ENCODE measurements around the gene BRICD5.
"Not testable (repeated sequence)": the region's sequence is repeated elsewhere in the genome, so short reads cannot be mapped to it uniquely, and the experiment has no call there.

The BRICD5 gene

GRCh38 chr16:2214719-2214968 lies 4.0 kb upstream of the BRICD5 start, which contains the start of gene PGP:
PGP (minus strand) TSS chr16:2214840; CDS start chr16:2214777, 63 bp downstream.
- no peak for DNase-seq

- DNase-seq, result no peak
Observed at GRCh38 chr16:2213817-2214718, 3.4 kb upstream of the BRICD5 start.

- DNase-seq, result no peak
Observed at GRCh38 chr16:2212362-2213324, 2.0 kb upstream of the BRICD5 start.

GRCh38 chr16:2211923-2212347 lies 1.3 kb upstream of the BRICD5 start:
- DNase-seq, result no peak

GRCh38 chr16:2210009-2210332 lies 692 bp downstream of the BRICD5 start:
- DNase-seq, result no peak

GRCh38 chr16:2209258-2210008 lies 1.2 kb downstream of the BRICD5 start:
- no peak for DNase-seq

GRCh38 chr16:2208772-2209171 lies 1.9 kb downstream of the BRICD5 start:
- DNase-seq, result no peak

GRCh38 chr16:2208308-2208707 lies 2.4 kb downstream of the BRICD5 start:
- DNase-seq, result no peak

GRCh38 chr16:2207872-2208271 lies 2.8 kb downstream of the BRICD5 start:
- no peak for DNase-seq

GRCh38 chr16:2206780-2207433 lies 3.8 kb downstream of the BRICD5 start:
- DNase-seq, result no peak

- DNase-seq, result no peak
Observed at GRCh38 chr16:2206420-2206779, 4.3 kb downstream of the BRICD5 start.

GRCh38 chr16:2205967-2206313 lies 4.7 kb downstream of the BRICD5 start:
- no peak for DNase-seq

GRCh38 chr16:2205104-2205966 lies 5.3 kb downstream of the BRICD5 start, which contains the start of gene MLST8:
MLST8 (plus strand) TSS chr16:2205454; CDS start chr16:2206086, 632 bp downstream.
- DNase-seq, result peak; percentile 93

GRCh38 chr16:2204416-2205103 lies 6.1 kb downstream of the BRICD5 start:
- no peak for DNase-seq

GRCh38 chr16:2203119-2203688 lies 7.5 kb downstream of the BRICD5 start:
- not testable (repeated sequence) for DNase-seq

- DNase-seq, result no peak
Observed at GRCh38 chr16:2200313-2200712, 10.3 kb downstream of the BRICD5 start.

GRCh38 chr16:2199621-2200139 lies 11.0 kb downstream of the BRICD5 start:
- no peak for DNase-seq

- DNase-seq, result no peak
Observed at GRCh38 chr16:2199095-2199494, 11.6 kb downstream of the BRICD5 start.

- DNase-seq, result no peak
Observed at GRCh38 chr16:2198283-2198682, 12.4 kb downstream of the BRICD5 start.

GRCh38 chr16:2197765-2198164 lies 12.9 kb downstream of the BRICD5 start:
- no peak for DNase-seq

All from CD4-positive, alpha-beta T cell treated with Interleukin-21 for 1 hour (primary cell).